ENCODE measurements around the gene LRRC26.

Gene LRRC26

GRCh38 chr9:137182836-137183235 lies 13.0 kb upstream of the LRRC26 start:
- DNase-seq = no peak

DNA sequence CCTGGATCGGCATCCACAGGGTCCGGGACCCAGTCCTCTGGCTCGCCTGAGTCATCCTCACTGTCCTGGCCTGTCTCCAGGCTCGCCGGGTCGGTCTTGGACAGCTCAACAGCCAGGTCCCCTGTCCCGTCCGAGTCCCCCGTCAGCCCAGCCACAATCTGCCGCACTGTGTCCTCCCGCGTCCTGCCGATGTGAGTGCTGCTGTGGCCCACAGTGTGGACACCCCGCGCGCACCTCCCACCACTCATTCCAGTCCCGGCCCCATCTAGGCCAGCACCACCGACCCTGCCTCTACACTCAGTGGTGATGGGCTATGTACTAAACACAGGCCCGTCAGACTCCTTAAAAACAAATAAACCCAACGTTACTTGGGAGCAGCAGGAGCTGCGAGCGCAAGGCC lies 11.8 kb upstream of the LRRC26 start:
- no peak for DNase-seq

- DNase-seq = no peak
Observed at GRCh38 chr9:137180491-137180890, 10.6 kb upstream of the LRRC26 start.

GRCh38 chr9:137179761-137180160 lies 9.9 kb upstream of the LRRC26 start:
- no peak for DNase-seq

DNA sequence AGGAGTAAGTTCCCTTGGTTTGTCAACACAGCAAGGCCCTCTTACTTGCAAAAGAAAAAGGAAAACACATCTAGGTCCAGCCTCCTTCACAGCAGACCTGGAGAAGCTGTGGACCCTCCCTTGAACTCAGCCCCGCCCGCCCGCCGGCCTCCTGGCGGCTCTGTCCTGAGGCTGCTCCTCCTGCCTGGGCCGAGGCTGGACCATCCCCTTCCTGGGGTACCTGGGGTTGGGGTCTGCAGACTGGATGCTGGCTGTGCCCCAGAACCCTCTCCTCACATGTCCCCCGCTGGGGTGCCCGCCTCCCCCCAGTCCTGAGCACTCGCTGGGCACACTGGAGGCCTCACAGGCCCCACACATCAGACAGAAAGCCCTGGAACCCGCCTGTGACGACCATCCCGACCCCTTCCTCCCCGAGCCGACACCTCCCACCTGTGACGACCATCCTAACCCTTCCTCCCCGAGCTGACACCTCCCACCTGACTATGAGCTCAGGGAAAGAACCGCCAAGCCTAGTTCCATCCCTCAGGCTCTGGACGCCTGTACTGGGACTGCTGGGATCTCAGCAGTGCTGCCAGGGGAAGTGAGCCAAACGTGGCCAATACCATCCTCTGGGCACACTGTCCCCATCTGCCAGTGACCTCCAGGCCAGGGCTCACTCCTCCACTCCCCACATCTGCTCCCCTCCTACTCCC lies 9.2 kb upstream of the LRRC26 start:
- no peak for DNase-seq

DNA sequence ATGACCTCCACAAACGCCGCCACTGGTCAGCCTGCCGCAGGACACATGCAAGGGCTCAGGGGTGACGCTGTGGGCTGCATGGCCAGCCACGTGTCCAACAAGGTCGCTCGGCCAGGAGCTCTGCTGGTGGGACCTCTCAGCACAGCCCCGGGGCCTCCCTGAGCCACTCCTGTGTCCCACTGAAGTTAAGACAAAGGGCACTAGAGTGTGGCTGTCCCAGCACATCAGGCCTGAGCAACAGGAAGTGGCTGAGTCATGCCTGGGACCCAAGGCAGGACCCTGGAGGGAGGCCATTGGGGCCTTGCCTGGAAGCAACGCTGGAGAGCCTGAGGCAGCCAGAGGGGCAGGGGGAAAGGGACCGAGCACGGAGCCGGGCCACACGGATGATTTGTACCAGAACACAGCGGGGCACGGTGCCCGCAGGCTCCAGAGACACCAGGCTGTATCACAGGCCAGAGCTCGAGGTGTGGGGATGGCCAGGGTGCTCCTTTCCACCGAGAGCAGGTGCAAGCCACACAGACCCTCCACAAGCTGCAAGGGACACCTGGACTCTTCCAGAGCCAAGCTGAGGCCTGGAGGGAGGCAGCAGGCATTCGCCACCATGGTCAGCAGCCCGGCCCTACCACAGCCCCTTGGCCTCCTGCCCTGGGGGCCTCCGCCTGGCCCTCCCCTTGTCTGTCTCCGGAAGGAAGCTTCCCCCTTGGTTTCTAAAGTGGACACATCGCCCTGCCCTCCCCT lies 8.5 kb upstream of the LRRC26 start:
- DNase-seq = no peak

- peak in 2 of 4 experiments; percentile 42 to 45 for DNase-seq
Observed at GRCh38 chr9:137176302-137177182, 6.7 kb upstream of the LRRC26 start.

DNA sequence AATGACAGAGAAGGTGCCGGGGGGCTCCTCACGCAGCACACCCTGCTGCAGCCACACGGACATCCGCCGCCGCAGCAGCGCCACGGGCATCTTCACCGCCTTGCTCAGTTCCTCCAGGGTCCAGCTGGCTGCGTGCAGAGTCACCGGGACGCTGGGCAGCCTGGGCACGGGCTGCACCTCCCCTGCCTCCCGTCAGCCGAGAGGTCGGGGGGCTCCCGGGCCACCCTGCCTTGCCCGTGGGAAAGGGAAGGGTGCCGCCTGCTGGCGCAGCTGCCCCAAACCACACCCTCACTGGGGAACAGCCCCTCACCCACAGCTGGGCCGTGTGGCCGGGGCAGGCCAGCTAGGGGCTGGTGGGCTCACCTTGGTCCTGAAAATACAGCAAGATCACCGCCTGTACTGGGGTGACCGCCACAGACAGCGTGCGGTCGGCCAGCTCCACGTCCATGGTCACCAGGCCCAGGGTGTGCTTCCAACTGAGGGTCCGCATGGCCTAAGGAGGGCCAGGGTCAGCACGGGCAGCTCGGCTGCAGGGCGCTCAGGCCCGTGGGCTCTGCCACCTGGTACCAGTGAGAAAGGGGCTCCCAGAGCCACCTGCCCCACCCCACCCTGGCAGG lies 5.6 kb upstream of the LRRC26 start:
- DNase-seq = no peak

- DNase-seq = no peak
Observed at GRCh38 chr9:137174722-137175293, 5.0 kb upstream of the LRRC26 start.

- DNase-seq = no peak
Observed at GRCh38 chr9:137173796-137174664, 4.2 kb upstream of the LRRC26 start.

DNA sequence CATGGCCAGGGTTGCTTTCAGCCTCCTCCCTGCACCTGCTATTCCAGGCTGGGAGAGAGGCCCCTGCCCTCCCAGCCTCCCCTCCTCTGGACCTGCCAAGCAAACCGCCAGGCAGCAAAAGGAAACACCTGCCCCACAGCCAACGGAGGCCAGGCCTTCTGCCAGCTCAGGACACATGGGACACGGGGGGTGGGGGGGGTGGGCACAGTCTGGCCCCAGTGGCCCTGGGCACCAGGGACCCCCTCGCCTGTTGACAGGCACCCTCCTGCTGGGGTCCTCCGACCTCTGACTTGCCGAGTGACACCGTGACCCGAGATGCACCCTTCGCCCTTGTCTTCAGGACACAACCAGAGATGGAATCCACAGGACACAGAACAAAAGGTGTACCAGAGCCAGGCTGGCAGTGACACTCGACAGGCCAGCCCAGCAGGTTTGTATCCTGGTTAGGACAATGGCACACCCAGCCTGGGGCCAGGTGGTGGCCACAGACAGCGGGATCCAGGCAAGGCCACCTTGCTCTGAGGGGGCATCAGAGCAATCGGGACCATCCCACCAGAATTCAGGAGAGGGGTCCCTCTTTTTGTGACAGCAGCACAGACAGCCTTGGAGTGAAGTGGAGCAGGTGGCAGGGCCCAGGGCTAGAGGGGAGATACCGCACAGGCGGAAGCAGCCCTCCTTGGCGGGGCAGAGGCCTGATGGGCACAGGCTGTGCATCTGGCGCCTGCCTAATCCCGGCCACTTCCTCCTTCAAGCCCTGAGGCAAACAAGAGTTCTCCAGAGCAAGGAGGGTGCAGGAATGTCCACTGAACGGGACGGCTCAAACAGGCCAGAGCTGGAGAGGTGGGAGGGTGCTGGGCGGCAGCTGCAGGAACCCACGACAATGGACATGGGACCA lies 3.3 kb upstream of the LRRC26 start:
- no peak for DNase-seq

- no peak for DNase-seq
Observed at GRCh38 chr9:137171149-137171900, 1.5 kb upstream of the LRRC26 start.

DNA sequence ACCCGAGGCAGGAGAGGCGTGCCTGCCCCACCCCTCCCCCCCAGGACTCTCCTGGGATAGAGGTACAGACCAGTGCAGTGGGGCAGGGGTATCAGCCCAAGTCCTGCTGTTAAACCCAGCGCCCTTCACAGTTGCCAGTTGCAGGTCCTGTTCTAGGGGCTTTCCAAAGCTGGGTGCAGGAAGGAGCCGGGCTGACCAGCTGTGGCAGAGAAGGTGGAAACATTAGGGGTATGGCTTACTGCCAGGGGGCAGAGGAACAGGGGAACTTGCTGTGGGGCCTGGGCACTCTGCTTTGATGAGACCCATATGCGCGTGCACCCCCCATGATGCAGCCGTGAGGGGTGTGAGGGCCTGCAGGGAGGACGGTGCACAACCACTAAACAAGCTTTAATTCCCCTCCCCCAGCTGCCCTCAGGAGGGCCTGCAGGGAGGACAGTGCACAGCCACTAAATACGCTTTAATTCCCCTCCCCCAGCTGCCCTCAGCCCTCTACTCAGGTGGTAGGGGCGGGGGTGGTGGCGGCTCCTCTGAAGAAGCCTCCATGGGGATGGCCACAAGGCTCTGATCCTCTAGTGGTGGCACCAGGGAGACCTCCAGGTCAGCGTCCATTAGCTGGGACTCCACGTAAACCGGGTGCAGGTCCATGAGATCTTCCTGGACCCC lies 766 bp upstream of the LRRC26 start:
- no peak for DNase-seq

DNA sequence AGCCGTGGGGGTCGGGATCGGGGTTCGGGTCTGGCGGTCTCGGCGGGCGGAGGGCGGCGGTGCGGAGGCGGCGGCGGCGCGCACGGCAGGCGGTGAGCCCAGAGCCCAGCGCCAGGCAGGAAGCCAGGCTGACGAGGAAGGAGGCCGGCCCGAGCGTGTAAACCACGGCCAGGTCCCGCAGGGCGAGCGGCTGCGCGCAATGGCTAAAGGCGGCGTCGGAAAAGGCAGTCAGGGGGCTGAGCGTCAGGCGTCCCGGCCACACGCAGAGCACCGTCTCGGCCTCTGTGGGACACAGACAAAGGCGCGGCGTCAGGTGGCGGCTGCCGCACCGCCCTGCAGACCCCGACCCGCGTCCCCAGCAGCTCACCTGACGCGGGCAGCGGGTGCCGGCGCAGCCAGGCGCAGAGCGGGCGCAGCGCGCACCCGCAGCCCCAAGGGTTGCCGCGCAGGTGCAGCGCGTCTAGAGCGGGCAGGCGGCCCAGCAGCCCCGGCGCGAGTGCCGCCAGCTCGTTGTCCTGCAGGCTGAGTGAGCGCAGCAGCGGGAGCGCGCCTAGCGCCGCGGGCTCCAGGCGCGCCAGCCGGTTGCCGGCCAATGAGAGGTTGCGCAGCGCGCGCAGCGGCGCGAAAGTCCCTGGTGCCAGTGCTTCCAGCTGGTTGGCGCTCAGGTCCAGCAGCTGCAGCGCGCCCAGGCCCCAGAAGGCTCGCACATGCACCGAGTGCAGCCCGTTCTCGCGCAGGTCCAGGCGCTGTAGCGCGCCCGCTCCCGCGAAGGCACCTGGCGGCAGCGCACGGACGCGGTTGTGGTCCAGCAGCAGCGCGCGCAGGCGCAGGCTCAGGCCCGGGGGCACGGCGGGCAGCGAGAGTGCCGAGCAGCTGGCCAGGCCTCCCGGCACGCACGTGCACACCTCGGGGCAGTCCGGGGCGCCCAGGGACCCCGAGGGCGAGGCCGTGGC lies 671 bp downstream of the LRRC26 start:
- peak in 3 of 4 experiments; percentile 23 to 52 (median 27) for DNase-seq

- no peak for DNase-seq
Observed at GRCh38 chr9:137168573-137168903, 1.3 kb downstream of the LRRC26 start.

DNA sequence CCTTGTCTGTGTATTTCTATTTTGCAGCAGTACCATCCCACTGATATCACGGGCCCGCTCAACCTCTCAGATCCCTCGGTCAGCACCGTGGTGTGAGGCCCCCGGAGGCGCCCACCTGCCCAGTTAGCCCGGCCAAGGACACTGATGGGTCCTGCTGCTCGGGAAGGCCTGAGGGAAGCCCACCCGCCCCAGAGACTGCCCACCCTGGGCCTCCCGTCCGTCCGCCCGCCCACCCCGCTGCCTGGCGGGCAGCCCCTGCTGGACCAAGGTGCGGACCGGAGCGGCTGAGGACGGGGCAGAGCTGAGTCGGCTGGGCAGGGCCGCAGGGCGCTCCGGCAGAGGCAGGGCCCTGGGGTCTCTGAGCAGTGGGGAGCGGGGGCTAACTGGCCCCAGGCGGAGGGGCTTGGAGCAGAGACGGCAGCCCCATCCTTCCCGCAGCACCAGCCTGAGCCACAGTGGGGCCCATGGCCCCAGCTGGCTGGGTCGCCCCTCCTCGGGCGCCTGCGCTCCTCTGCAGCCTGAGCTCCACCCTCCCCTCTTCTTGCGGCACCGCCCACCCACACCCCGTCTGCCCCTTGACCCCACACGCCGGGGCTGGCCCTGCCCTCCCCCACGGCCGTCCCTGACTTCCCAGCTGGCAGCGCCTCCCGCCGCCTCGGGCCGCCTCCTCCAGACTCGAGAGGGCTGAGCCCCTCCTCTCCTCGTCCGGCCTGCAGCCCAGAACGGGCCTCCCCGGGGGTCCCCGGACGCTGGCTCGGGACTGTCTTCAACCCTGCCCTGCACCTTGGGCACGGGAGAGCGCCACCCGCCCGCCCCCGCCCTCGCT lies 1.9 kb downstream of the LRRC26 start:
- peak in 2 of 4 experiments; percentile 15 to 38 for DNase-seq

GRCh38 chr9:137167277-137167746 lies 2.5 kb downstream of the LRRC26 start:
- no peak for DNase-seq
